OCI-LY7 (cell line): ENCODE results near the gene BACH2. TPM values are rescaled to one million over a fixed set of nuclear protein-coding genes. Genes with fewer than 3 reads are reported as not detected.

ENCODE experiments used
- BruUV-seq: library from RNA; stranded (reverse); fragments of 400-500 nt; replicated peaks from 2 replicates; lab custom pipeline; 2021; lab: Mats Ljungman, UMichigan
- CTCF ChIA-PET: fragments of 300-600 bp; sonication (Branson Sonifier 250); formaldehyde crosslinking; loops from one replicate; lab custom pipeline; 2022; ENCODE audit warnings: antibody characterized with exemption; ENCODE audit not compliant: unreplicated experiment; lab: Charles Lee
- POLR2A ChIA-PET: fragments of 300-600 bp; sonication (Branson Sonifier 250); formaldehyde crosslinking; loops from one replicate; lab custom pipeline; 2022; ENCODE audit warnings: antibody characterized with exemption; lab: Charles Lee
- DNase-seq: peaks from one replicate; pipeline ENCODE4 v3.0.0-alpha.2; 2015; ENCODE audit warnings: low spot score
- H2AFZ ChIP-seq: fragments of 200-600 bp; sonication (generic), shearing (Covaris generic); 2 replicates; pipeline ENCODE4 v1.6.1; 2014; ENCODE audit warnings: mild to moderate bottlenecking, antibody characterized with exemption, low read length, moderate library complexity
- H3K27ac ChIP-seq: fragments of 200-600 bp; sonication (generic); 2 replicates; pipeline ENCODE4 v1.5.1; 2014; ENCODE audit warnings: mixed run types, low read depth, mild to moderate bottlenecking, moderate library complexity, low read length, inconsistent platforms; ENCODE audit not compliant: poor library complexity, severe bottlenecking
- H3K36me3 ChIP-seq: fragments of 200-600 bp; sonication (generic); 2 replicates; pipeline ENCODE4 v1.6.1; 2014; ENCODE audit warnings: mild to moderate bottlenecking, antibody characterized with exemption, low read length, moderate library complexity, mixed read lengths; ENCODE audit not compliant: insufficient read depth
- H3K4me1 ChIP-seq: fragments of 200-600 bp; sonication (generic); 2 replicates; pipeline ENCODE4 v1.5.1; 2014; ENCODE audit warnings: mild to moderate bottlenecking, low read length; ENCODE audit not compliant: insufficient read depth, poor library complexity, severe bottlenecking
- H3K4me2 ChIP-seq: fragments of 200-600 bp; sonication (generic); 2 replicates; pipeline ENCODE4 v1.6.1; 2014; ENCODE audit warnings: mild to moderate bottlenecking, low read length
- H3K4me3 ChIP-seq: fragments of 200-600 bp; sonication (generic); 2 replicates; pipeline ENCODE4 v1.5.1; 2014; ENCODE audit warnings: mild to moderate bottlenecking, low read depth, low read length; ENCODE audit not compliant: poor library complexity, severe bottlenecking
- H3K79me2 ChIP-seq: fragments of 200-600 bp; sonication (generic); 2 replicates; pipeline ENCODE4 v1.6.1; 2016; ENCODE audit warnings: low read depth, mild to moderate bottlenecking, low read length, moderate library complexity, mixed read lengths; ENCODE audit not compliant: insufficient read depth
- H3K9me2 ChIP-seq: fragments of 200-600 bp; sonication (generic); 2 replicates; pipeline ENCODE4 v1.6.1; 2016; ENCODE audit warnings: mild to moderate bottlenecking, low read length, mixed read lengths; ENCODE audit not compliant: insufficient read depth
- H3K9me3 ChIP-seq: fragments of 200-600 bp; sonication (generic); 2 replicates; pipeline ENCODE4 v1.6.1; 2014; ENCODE audit warnings: mild to moderate bottlenecking, mixed run types, low read length, mixed read lengths
- H4K20me1 ChIP-seq: fragments of 200-600 bp; sonication (generic); 2 replicates; pipeline ENCODE4 v1.6.1; 2014; ENCODE audit warnings: mild to moderate bottlenecking, antibody characterized with exemption, low read length, moderate library complexity, mixed read lengths; ENCODE audit not compliant: insufficient read depth
- CTCF ChIP-seq: fragments of 200-600 bp; sonication (generic); conservative IDR thresholded peaks from 2 replicates; pipeline ENCODE4 v1.5.1; 2014; ENCODE audit warnings: mild to moderate bottlenecking, antibody characterized with exemption, low read length, moderate library complexity, mixed read lengths
- EZH2phosphoT487 ChIP-seq: fragments of 200-600 bp; sonication (generic); IDR thresholded peaks from 2 replicates; pipeline ENCODE4 v1.6.1; 2018; ENCODE audit warnings: low read depth, borderline replicate concordance, mild to moderate bottlenecking, mixed run types, antibody characterized with exemption, low read length, moderate library complexity, mixed read lengths
- intact Hi-C: fragments of 100-400 bp; cut with micrococcal nuclease; formaldehyde crosslinking; loops from one replicate; pipeline ENCODE4 v1.10.0; 2022; ENCODE audit not compliant: unreplicated experiment
- total RNA-seq, 2 experiments: library from RNA; depleted of rRNA in 1 of 2; stranded (reverse); fragments of >200 nt in 1 of 2; shearing (Covaris generic) in 1 of 2; gene quantifications; 2 replicates each; pipeline ENCODE4 v1.2.3, GENCODE V29; 2014 to 2022

The BACH2 gene
- total RNA-seq, 2 experiments from 2014 or later = 92.0 to 163 TPM

GRCh38 chr6:89989742-89990141, 306.9 kb downstream of the BACH2 start:
- H4K20me1 ChIP-seq = 0 out of 2 replicates have a peak, but pooled peaks cover 4% of the 10 kb centered on the region
- CTCF ChIA-PET = no interaction called here

GRCh38 chr6:89987830-89988229, 308.8 kb downstream of the BACH2 start:
- POLR2A ChIA-PET = interaction anchor here (1.6 kb wide), 1 partner anchor 18 kb away, joined by 4 read pairs; no protein-coding TSS in a partner anchor

More at GRCh38 chr6:89989742-89990141, 306.9 kb downstream of the BACH2 start:
- no peaks in the 10 kb centered on the region for H3K79me2 ChIP-seq
- no TSS peak for BruUV-seq
- POLR2A ChIA-PET = interaction anchor here (0.6 kb wide), 1 partner anchor 11 kb away, joined by 6 read pairs; no protein-coding TSS in a partner anchor
- peaks cover 63% of the 10 kb centered on the region for H3K36me3 ChIP-seq
- no peak overlapping the region for H3K4me2 ChIP-seq
- H2AFZ ChIP-seq = no peak overlapping the region
- no peaks in the 10 kb centered on the region for H3K9me2 ChIP-seq
- H3K4me1 ChIP-seq = no peaks in the 10 kb centered on the region
- H3K9me3 ChIP-seq = no peaks in the 10 kb centered on the region
- TF ChIP-seq CTCF (no peak), EZH2phosphoT487 (no peak)
- no peak overlapping the region for H3K4me3 ChIP-seq
- H3K27ac ChIP-seq = no peak overlapping the region
- no peak for DNase-seq
- intact Hi-C loops = no loop called here

More at GRCh38 chr6:89987830-89988229, 308.8 kb downstream of the BACH2 start:
- Histone ChIP-seq H3K9me2 (no peaks in the 10 kb centered on the region), H4K20me1 (0 out of 2 replicates have a peak, but pooled peaks cover 4% of the 10 kb centered on the region), H3K27ac (no peak overlapping the region), H2AFZ (no peak overlapping the region), H3K4me3 (no peak overlapping the region), H3K79me2 (no peaks in the 10 kb centered on the region), H3K36me3 (peaks cover 55% of the 10 kb centered on the region), H3K4me1 (no peaks in the 10 kb centered on the region), H3K4me2 (no peak overlapping the region), H3K9me3 (no peaks in the 10 kb centered on the region)
- CTCF ChIA-PET = no interaction called here
- no TSS peak for BruUV-seq
- TF ChIP-seq CTCF (no peak), EZH2phosphoT487 (no peak)
- intact Hi-C loops = no loop called here
- DNase-seq = no peak
